Loucy (cell line): ENCODE data around the gene RAD51C.

Experiments
- H2AFZ ChIP-seq: fragments of 200-600 bp; sonication (generic); 2 replicates; pipeline ENCODE4 v1.6.0; 2016; ENCODE audit warnings: antibody characterized with exemption, mild to moderate bottlenecking, low read length, moderate library complexity
- H3F3A ChIP-seq: fragments of 200-600 bp; 2 replicates; pipeline ENCODE4 v1.6.0; 2016; ENCODE audit warnings: antibody characterized with exemption, low read depth, mild to moderate bottlenecking
- H3K27me3 ChIP-seq: fragments of 200-600 bp; sonication (generic); 2 replicates; pipeline ENCODE4 v1.6.1; 2014; ENCODE audit warnings: low read length, mild to moderate bottlenecking; ENCODE audit not compliant: insufficient read depth, poor library complexity, severe bottlenecking
- H3K36me3 ChIP-seq: fragments of 200-600 bp; sonication (generic); 2 replicates; pipeline ENCODE4 v1.6.1; 2016; ENCODE audit warnings: low read length; ENCODE audit not compliant: insufficient read depth
- H3K4me1 ChIP-seq: fragments of 200-600 bp; sonication (generic); 2 replicates; pipeline ENCODE4 v1.5.1; 2014; ENCODE audit warnings: low read length, mild to moderate bottlenecking; ENCODE audit not compliant: insufficient read depth, poor library complexity, severe bottlenecking
- H3K4me2 ChIP-seq: fragments of 200-600 bp; sonication (generic); 2 replicates; pipeline ENCODE4 v1.6.0; 2014; ENCODE audit warnings: antibody characterized with exemption, low read length, low read depth, mild to moderate bottlenecking; ENCODE audit not compliant: poor library complexity, severe bottlenecking
- H3K4me3 ChIP-seq: fragments of 200-600 bp; sonication (generic); 2 replicates; pipeline ENCODE4 v1.5.1; 2014; ENCODE audit warnings: low read length, mild to moderate bottlenecking, mixed read lengths; ENCODE audit not compliant: poor library complexity, severe bottlenecking
- H3K79me2 ChIP-seq: fragments of 200-600 bp; sonication (generic); 2 replicates; pipeline ENCODE4 v1.6.1; 2014; ENCODE audit warnings: low read length; ENCODE audit not compliant: insufficient read depth
- H3K9ac ChIP-seq: fragments of 200-600 bp; sonication (generic); 2 replicates; pipeline ENCODE4 v1.6.0; 2014; ENCODE audit warnings: mild to moderate bottlenecking, low read depth, low read length, moderate library complexity; ENCODE audit not compliant: poor library complexity, severe bottlenecking
- H3K9me2 ChIP-seq: fragments of 200-600 bp; sonication (generic); replicated peaks from 2 replicates; pipeline ENCODE4 v1.6.1; 2016; ENCODE audit warnings: low read depth, low read length, mixed read lengths
- H3K9me3 ChIP-seq: fragments of 200-600 bp; sonication (generic); 2 replicates; pipeline ENCODE4 v1.6.1; 2014; ENCODE audit warnings: mild to moderate bottlenecking, antibody characterized with exemption, low read length, low read depth; ENCODE audit not compliant: insufficient read depth
- H4K20me1 ChIP-seq: fragments of 200-600 bp; sonication (generic); 2 replicates; pipeline ENCODE4 v1.6.0; 2014; ENCODE audit warnings: antibody characterized with exemption, low read length, mild to moderate bottlenecking; ENCODE audit not compliant: insufficient read depth, poor library complexity, severe bottlenecking
- EZH2phosphoT487 ChIP-seq: fragments of 200-600 bp; IDR thresholded peaks from 2 replicates; pipeline ENCODE4 v1.6.1; 2018; ENCODE audit warnings: antibody characterized with exemption, mild to moderate bottlenecking, moderate library complexity, borderline replicate concordance
- TF ChIP-seq, protein P1 (sequence below): fragments of 200-600 bp; sonication (generic); conservative IDR thresholded peaks from 2 replicates; pipeline ENCODE4 v1.5.1; 2014; ENCODE audit warnings: mild to moderate bottlenecking, antibody characterized with exemption, low read length

RAD51C gene

DNA sequence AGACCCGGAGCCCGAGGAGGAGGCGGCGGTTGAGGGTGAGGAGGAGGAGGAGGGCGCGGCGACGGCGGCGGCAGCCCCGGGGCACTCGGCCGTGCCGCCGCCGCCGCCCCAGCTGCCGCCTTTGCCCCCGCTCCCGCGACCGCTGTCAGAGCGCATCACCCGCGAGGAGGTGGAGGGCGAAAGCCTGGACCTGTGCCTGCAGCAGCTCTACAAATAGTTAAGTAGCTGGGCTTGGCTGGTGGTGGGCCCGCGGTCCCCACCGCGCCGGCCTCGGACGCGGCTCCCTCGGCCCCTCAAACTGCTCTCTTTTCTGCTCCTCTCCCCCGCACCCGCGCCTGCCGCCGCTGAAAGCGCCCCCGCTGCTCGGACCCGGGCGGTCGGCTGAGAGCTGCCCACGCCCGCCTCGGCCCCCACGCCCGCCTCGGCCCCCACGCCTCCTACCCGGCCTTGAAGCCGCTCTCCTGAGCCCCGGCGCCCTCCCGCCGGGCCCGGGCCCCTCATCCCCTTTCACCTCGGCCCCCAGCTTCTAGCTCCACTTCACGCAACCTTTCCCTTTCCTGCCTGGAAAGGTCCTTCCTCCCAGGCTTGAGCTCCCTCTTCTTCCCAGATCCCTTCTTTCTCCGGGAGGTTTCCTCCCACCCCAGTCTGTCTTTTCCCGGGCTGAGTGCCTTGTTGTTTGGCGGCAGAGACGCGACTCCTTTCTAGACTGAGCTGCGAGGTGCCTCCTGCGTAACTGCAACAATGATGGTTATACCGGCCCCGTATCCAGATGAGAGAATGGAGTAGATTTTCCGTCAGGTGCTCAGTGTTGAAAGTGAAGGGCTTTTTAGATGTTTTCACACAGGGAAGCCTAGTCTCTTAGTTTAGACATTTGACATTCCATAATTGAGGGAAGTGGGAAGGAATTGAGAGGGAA, 64.1 kb downstream of the RAD51C start:
- H3K4me1 ChIP-seq = peaks cover 5% of the 10 kb centered on the region
- 0 out of 2 replicates have a peak, but pooled peaks cover 4% of the 10 kb centered on the region for H3F3A ChIP-seq
- TF ChIP-seq EZH2phosphoT487 = no peak
- TF ChIP-seq, protein P1, sequence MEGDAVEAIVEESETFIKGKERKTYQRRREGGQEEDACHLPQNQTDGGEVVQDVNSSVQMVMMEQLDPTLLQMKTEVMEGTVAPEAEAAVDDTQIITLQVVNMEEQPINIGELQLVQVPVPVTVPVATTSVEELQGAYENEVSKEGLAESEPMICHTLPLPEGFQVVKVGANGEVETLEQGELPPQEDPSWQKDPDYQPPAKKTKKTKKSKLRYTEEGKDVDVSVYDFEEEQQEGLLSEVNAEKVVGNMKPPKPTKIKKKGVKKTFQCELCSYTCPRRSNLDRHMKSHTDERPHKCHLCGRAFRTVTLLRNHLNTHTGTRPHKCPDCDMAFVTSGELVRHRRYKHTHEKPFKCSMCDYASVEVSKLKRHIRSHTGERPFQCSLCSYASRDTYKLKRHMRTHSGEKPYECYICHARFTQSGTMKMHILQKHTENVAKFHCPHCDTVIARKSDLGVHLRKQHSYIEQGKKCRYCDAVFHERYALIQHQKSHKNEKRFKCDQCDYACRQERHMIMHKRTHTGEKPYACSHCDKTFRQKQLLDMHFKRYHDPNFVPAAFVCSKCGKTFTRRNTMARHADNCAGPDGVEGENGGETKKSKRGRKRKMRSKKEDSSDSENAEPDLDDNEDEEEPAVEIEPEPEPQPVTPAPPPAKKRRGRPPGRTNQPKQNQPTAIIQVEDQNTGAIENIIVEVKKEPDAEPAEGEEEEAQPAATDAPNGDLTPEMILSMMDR = no peak
- H3K79me2 ChIP-seq = no peaks in the 10 kb centered on the region; the same call in 1 of the 2 replicates
- peak overlapping the region; percentile 70 for H3K9ac ChIP-seq
- H3K9me2 ChIP-seq = no peaks in the 10 kb centered on the region
- H3K9me3 ChIP-seq = no peaks in the 10 kb centered on the region
- peak overlapping the region; percentile 82; the same call in 1 of the 2 replicates for H2AFZ ChIP-seq
- H4K20me1 ChIP-seq = no peaks in the 10 kb centered on the region
- no peaks in the 10 kb centered on the region for H3K36me3 ChIP-seq
- H3K4me3 ChIP-seq = peak overlapping the region; percentile 83
- H3K4me2 ChIP-seq = peak overlapping the region; percentile 82
- H3K27me3 ChIP-seq = no peaks in the 10 kb centered on the region

DNA sequence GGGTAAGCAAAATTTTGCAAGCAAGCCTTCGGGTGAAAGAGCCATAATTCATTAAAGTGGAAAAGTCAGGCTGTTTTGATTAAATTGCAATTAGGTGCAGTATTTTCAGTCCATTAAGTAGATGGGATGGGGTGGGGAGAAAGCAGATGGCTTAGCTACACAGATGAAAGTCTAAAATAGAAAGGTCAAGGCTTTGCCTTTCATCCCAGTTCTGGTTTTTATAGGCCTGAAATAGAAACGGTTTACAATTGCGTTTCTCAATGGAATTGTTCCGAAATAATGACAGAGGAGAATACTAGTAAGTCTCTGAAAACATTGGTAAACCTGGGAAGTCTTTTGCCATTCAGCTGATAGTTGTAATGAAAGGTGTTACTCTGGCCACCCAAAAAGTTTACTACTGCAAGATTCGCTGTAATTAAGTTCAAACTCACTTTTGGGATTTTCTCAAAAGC, 64.8 kb downstream of the RAD51C start:
- no peaks in the 10 kb centered on the region for H3K27me3 ChIP-seq
- H3K9me3 ChIP-seq = no peaks in the 10 kb centered on the region
- H3K9me2 ChIP-seq = no peaks in the 10 kb centered on the region
- no peaks in the 10 kb centered on the region; the same call in 1 of the 2 replicates for H3K79me2 ChIP-seq
- TF ChIP-seq EZH2phosphoT487 = no peak
- TF ChIP-seq, protein P1 = no peak
- H3F3A ChIP-seq = 0 out of 2 replicates have a peak, but pooled peaks cover 4% of the 10 kb centered on the region
- H3K4me1 ChIP-seq = peaks cover 5% of the 10 kb centered on the region
- peak overlapping the region; percentile 66; the same call in 1 of the 2 replicates for H2AFZ ChIP-seq
- no peaks in the 10 kb centered on the region for H4K20me1 ChIP-seq
- peak overlapping the region; percentile 70 for H3K9ac ChIP-seq
- peak overlapping the region; percentile 82 for H3K4me2 ChIP-seq
- H3K4me3 ChIP-seq = peak overlapping the region; percentile 83
- H3K36me3 ChIP-seq = no peaks in the 10 kb centered on the region

DNA sequence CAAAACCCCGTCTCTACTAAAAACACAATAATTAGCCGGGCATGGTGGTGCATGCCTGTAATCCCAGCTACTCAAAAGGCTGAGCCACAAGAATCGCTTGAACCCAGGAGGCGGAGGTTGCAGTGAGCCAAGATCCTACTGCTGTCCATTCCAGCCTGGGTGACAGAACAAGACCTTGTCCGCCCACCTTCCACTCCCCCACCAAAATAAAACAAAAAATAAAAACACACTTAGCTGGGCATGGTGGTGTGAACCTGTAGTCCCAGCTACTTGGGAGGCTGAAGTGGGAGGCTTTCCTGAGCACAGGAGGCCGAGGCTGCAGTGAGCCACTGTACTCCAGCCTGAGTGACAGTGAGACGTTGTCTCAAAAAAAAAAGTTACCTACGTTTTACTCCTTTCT, 66.5 kb downstream of the RAD51C start:
- no peaks in the 10 kb centered on the region; the same call in 1 of the 2 replicates for H3K79me2 ChIP-seq
- H3K4me2 ChIP-seq = no peak overlapping the region
- no peak overlapping the region for H3K4me3 ChIP-seq
- TF ChIP-seq EZH2phosphoT487 = no peak
- TF ChIP-seq, protein P1 = no peak
- no peaks in the 10 kb centered on the region for H3K9me2 ChIP-seq
- H3K9ac ChIP-seq = no peak overlapping the region
- H3F3A ChIP-seq = 0 out of 2 replicates have a peak, but pooled peaks cover 4% of the 10 kb centered on the region
- H3K9me3 ChIP-seq = no peaks in the 10 kb centered on the region
- no peaks in the 10 kb centered on the region for H4K20me1 ChIP-seq
- no peak overlapping the region for H2AFZ ChIP-seq
- no peaks in the 10 kb centered on the region for H3K36me3 ChIP-seq
- peaks cover 5% of the 10 kb centered on the region for H3K4me1 ChIP-seq
- H3K27me3 ChIP-seq = no peaks in the 10 kb centered on the region
